Progenitor cell of endocrine pancreas (in vitro differentiated cells): ENCODE results near the gene ADSS1. TPM values are rescaled to one million over a fixed set of nuclear protein-coding genes. Genes with fewer than 3 reads are reported as not detected.

ENCODE experiments used
- DNase-seq: peaks from one replicate; pipeline ENCODE4 v3.0.0; 2021; ENCODE audit warnings: low spot score; ENCODE audit not compliant: unreplicated experiment
- H3K27ac Mint-ChIP-seq: 2 replicates; pipeline ENCODE4 v1.8.0; 2021; ENCODE audit warnings: mild to moderate bottlenecking, moderate library complexity, mixed read lengths
- H3K27me3 Mint-ChIP-seq: 2 replicates; pipeline ENCODE4 v1.8.0; 2021; ENCODE audit warnings: mixed read lengths
- H3K36me3 Mint-ChIP-seq: 2 replicates; pipeline ENCODE4 v1.8.0; 2022; ENCODE audit warnings: mixed read lengths; ENCODE audit not compliant: insufficient read depth
- H3K4me1 Mint-ChIP-seq: 2 replicates; pipeline ENCODE4 v1.8.0; 2021; ENCODE audit warnings: low read depth, mixed read lengths
- H3K4me3 Mint-ChIP-seq: 2 replicates; pipeline ENCODE4 v1.8.0; 2021; ENCODE audit warnings: low read depth, mild to moderate bottlenecking, moderate library complexity, mixed read lengths
- H3K9me3 Mint-ChIP-seq: 2 replicates; pipeline ENCODE4 v1.8.0; 2021; ENCODE audit warnings: low read depth, mixed read lengths
- total RNA-seq: library from RNA; stranded (reverse); gene quantifications from 2 replicates; pipeline ENCODE4 v1.2.1, GENCODE V29; 2021
- TF ChIP-seq, protein P1 (sequence below): fragments of 200-600 bp; sonication (generic); IDR thresholded peaks from one replicate; pipeline ENCODE4 v1.5.0; 2021; ENCODE audit warnings: antibody characterized with exemption, mild to moderate bottlenecking; ENCODE audit not compliant: unreplicated experiment

ADSS1 gene
- total RNA-seq, 1 donor from 2014 or later: 8.9 TPM

DNA sequence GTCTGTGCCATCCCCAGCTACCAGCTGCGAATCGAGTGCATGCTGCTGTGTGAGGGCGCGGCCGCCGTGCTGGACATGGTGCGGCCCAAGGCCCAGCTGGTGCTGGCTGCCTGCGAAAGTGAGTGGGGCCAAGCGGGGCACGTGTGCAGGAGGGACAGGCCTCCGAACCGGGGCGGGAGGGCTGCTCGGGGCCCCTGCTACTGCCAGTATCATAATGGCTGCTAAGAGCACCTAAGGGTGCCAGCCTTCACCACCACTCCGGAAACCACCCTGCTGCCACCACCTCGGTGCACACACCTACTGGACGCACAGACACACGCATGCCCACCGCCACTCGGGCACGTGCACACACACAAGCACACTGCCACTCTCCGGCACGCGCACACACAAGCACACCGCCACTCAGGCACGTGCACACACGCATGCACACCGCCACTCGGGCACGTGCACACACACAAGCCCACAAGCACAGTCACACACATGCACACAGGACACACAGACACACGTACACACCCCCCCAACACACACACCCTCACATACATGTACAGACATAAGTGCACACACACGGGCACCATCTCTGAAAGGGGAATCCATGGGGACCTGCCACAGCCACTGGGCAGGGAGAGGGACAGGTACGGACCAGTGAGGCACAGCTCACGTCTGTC is 13.8 kb upstream of the ADSS1 start:
- Mint-ChIP-seq H3K27me3 (no peaks in the 10 kb centered on the region), H3K9me3 (no peaks in the 10 kb centered on the region), H3K27ac (no peak overlapping the region), H3K4me3 (no peak overlapping the region), H3K36me3 (peaks cover 4% of the 10 kb centered on the region), H3K4me1 (no peaks in the 10 kb centered on the region)
- DNase-seq: no peak
- TF ChIP-seq, protein P1, sequence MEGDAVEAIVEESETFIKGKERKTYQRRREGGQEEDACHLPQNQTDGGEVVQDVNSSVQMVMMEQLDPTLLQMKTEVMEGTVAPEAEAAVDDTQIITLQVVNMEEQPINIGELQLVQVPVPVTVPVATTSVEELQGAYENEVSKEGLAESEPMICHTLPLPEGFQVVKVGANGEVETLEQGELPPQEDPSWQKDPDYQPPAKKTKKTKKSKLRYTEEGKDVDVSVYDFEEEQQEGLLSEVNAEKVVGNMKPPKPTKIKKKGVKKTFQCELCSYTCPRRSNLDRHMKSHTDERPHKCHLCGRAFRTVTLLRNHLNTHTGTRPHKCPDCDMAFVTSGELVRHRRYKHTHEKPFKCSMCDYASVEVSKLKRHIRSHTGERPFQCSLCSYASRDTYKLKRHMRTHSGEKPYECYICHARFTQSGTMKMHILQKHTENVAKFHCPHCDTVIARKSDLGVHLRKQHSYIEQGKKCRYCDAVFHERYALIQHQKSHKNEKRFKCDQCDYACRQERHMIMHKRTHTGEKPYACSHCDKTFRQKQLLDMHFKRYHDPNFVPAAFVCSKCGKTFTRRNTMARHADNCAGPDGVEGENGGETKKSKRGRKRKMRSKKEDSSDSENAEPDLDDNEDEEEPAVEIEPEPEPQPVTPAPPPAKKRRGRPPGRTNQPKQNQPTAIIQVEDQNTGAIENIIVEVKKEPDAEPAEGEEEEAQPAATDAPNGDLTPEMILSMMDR: no peak

DNA sequence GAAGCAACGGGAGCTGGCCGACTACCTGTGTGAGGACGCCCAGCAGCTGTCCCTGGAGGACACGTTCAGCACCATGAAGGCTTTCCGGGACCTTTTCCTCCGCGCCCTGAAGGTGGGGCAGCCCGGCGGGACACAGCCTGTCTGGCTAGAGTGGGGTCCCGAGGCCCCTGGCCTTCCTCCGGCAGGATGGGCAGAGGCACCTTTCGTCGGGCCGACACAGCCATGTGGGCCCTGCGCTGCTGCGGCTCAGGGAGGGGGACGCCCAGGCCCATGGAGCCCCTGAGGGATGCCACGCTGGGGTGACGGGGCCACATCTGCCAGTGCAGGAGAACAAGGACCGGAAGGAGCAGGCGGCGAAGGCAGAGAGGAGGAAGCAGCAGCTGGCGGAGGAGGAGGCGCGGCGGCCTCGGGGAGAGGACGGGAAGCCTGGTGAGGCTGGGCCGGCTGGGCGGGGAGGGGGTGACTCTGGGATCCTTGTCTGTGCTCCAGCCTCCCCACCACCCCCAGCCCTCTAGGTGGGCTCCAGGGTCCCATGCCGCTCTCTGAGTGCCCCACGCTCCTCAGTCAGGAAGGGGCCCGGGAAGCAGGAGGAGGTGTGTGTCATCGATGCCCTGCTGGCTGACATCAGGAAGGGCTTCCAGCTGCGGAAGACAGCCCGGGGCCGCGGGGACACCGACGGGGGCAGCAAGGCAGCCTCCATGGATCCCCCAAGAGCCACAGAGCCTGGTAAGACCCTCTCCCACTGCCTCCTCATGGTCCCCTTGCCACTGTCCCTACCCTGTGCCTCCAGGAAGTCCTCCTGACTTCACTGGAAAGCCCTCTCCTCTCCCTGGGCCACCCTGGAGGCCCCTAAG is 10.9 kb upstream of the ADSS1 start:
- peaks cover 10% of the 10 kb centered on the region for H3K36me3 Mint-ChIP-seq
- no peaks in the 10 kb centered on the region for H3K27me3 Mint-ChIP-seq
- H3K27ac Mint-ChIP-seq: no peak overlapping the region
- TF ChIP-seq, protein P1: no peak
- no peaks in the 10 kb centered on the region for H3K9me3 Mint-ChIP-seq
- no peak for DNase-seq
- H3K4me1 Mint-ChIP-seq: peaks cover 1% of the 10 kb centered on the region
- no peak overlapping the region for H3K4me3 Mint-ChIP-seq

DNA sequence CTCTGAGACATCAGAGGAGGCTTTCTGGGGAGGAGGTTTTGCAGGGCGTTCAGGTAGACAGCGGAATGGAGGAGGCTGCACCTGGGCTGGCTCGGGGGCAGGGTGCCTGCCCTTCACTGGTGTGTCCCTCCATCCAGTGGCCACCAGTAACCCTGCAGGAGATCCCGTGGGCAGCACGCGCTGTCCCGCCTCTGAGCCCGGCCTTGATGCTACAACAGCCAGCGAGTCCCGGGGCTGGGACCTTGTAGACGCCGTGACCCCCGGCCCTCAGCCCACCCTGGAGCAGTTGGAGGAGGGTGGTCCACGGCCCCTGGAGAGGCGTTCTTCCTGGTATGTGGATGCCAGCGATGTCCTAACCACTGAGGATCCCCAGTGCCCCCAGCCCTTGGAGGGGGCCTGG is 10.0 kb upstream of the ADSS1 start:
- Mint-ChIP-seq H3K36me3 (peaks cover 10% of the 10 kb centered on the region), H3K4me3 (no peak overlapping the region), H3K4me1 (peaks cover 1% of the 10 kb centered on the region), H3K27me3 (no peaks in the 10 kb centered on the region), H3K9me3 (no peaks in the 10 kb centered on the region), H3K27ac (no peak overlapping the region)
- no peak for DNase-seq
- TF ChIP-seq, protein P1: no peak

DNA sequence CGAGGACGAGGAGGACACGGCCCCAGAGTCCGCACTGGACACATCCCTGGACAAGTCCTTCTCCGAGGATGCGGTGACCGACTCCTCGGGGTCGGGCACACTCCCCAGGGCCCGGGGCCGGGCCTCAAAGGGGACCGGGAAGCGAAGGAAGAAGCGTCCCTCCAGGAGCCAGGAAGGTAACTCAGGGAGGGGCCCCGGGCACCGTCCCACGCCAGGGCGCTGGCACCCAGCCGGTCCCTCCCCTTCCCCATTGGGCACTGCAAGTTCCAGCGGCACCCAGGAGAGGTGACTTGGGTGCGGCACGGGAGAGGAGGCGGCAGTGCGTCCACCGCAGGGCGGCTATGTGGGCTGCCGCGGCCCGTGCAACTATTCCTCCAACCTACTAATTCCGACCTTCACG is 9.3 kb upstream of the ADSS1 start:
- Mint-ChIP-seq H3K27ac (no peak overlapping the region), H3K4me1 (peaks cover 1% of the 10 kb centered on the region), H3K4me3 (no peak overlapping the region), H3K9me3 (no peaks in the 10 kb centered on the region), H3K36me3 (peaks cover 10% of the 10 kb centered on the region), H3K27me3 (no peaks in the 10 kb centered on the region)
- TF ChIP-seq, protein P1: no peak
- no peak for DNase-seq

DNA sequence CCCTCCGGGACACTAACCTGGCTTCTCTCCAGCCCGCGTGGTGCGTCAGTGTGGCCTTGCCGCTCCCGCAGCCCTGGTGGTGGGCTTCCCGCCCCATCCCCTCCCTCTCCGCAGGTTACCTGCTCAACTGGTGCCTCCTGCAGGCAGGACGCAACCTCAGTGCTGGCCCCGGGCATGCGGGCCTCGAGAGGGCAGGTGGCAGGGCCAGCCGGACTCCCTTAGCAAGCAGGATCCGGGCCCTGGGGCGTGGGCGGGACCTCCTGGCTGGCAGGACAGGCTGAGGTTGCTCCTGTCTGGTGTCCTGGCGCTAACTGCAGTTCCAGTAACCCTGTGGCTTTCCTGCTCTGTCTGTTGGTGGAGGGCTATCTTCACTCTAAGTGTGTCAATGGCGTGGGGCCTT is 8.6 kb upstream of the ADSS1 start:
- Mint-ChIP-seq H3K9me3 (no peaks in the 10 kb centered on the region), H3K36me3 (peaks cover 8% of the 10 kb centered on the region), H3K4me3 (no peak overlapping the region), H3K4me1 (peaks cover 1% of the 10 kb centered on the region), H3K27me3 (no peaks in the 10 kb centered on the region), H3K27ac (peak overlapping the region; percentile 37)
- no peak for DNase-seq
- TF ChIP-seq, protein P1: no peak
